GM21576 (cell line): ENCODE measurements around the gene LHX5.
"Not testable (repeated sequence)": the region's sequence is repeated elsewhere in the genome, so short reads cannot be mapped to it uniquely, and the experiment has no call there.

Source experiments
- ATAC-seq: cut with Tn5 transposase; IDR thresholded peaks from one replicate; pipeline ENCODE4 v1.9.1; 2021; ENCODE audit warnings: mild to moderate bottlenecking, moderate library complexity; ENCODE audit not compliant: unreplicated experiment

LHX5 gene

DNA sequence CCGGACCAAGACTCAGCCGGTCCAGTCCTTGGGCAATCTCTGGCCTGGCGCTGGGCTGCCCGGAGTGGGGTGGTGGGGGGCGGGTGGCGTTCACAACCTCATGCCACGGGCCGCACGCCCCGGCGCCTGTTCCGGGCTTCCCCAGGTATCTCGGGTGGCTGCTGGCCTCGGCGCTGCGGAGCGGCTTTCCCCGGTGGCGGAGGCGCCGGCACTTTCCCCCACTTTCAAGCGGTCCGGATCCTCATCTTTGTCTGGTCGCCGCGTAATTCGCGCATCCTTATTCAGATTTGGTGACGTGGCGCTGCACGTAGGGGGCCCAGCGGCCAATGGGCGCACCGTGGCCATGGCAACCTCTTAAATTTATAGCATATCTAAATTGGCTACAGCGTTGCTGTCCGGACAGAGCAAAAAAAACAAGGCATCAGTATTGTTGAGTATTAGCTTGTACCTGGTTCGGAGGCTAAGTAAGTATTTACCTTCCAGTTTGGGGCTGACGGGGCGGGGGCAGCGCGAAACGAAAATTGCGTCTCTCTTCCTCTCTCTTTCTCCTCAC is at the start of gene LHX5:
Gene LHX5 (minus strand): TSS at position 253 of the 553 bp plus-strand sequence. CDS start 373 bp downstream, outside the sequence.
- no peak for ATAC-seq

DNA sequence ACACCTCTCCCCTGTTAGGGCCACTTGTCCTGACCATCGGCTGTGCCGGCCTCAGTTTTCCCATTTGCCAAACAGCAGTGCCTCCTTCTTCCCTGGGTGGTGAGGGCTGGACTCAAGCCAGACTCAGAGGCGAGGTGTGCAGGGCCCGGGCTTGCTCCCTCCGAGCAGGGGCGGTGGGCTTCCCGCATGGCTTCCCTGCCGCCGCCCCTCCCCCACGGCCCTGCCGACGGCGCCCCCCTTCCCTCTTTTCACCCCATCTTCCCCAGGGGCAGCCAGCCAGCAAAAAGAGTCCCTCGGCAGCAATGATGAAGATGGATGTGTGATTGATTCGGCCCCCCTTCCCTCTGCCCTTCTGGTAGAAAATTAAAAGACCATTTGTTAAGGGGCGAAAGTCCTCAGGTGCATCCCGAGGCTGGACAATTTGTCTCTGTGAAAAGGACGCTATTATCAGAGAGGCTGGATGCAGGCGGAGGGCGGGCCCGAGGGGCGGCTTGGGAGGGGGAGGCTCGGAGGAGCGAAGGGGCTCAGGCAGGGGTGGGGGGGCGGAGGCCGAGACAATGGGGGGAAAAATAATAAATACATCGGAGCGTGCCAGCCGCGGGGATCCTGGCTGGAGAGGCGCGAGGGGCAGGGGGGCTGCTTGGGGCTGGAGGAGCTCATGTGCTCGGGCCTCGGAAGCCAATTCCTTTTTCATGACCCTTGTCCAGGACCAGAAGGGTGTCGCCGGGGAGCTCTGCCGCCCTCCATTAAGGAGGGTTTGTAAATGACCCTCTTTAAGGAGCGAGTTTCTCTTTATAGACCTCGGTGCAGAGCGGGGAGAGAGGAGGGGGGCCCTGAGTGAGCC is 48.0 kb upstream of the LHX5 start:
- no peak for ATAC-seq

DNA sequence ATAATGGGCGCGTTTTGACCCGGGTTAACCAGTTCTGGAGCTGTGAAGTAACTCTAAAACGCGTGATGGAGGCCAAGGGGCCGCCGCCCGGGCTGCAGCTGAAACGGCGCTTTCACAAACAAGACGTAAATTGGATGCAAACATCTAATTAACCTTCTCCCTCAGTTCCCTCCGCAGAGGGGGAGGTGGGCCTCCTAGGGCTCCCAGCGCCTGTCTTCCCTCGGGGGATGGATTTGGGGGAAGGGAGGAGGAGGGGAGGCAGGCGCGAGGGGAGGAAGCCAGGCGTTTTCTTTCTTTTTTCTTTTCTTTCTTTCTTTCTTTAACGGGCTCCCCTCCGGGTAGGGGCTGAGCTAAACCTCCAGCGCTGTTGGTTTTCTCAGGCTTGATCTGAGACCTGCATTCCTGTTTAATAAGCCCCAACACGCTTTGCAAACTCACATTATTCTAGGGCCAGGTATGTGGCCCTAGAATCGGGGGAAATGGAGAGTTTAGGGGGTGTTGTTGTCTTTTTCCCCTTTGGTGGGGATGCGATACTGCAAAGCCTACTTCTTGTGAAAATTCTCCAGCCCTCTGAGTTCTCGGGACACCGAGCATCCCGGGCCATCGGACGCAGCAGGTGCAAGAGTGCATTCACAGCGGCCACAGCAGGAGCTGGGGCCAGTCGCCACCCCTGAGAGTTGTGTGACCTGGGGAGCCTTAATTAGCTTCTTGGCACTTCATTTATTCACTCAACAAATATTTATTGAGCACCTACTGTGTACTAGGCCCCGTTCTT is 43.6 kb upstream of the LHX5 start:
- ATAC-seq: no peak

DNA sequence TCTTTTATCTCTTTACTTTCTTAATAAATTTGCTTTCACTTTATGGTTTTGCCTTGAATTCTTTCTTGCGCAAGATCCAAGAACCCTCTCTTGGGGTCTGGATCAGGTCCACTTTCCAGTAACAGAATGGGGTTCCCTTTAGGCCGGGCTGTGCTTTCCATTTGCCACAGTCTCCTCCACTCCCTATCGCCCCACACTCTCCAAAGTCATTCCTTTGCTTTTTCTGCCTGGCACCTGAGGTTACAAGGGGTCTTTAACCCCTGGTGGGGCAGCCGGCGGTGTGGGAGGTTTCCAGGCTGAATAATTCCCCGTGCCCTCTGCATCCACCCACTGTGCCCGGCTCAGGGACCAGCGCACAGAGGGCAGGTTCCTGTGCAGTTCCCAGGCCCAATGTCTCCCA is 42.9 kb upstream of the LHX5 start:
- ATAC-seq: no peak

DNA sequence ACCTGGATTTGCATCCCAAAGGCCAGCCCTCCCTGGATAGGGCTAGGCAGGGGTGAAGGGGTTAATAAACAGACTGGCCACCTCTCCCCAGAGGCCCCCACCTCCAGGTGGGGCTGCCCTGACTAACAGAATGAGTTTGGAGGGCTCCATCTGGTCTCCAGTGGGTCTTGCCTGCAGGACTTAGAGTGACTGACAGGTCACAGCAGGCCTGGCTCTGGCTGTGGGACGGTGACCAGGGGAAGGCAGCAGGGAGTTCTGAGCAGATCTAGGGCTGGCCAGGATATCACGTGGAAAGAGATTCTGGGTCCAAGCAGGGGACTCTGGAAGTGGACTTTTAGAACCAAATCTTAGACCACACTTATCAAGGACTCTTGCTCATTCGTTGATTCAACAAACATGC is 40.9 kb upstream of the LHX5 start:
- ATAC-seq: no peak

DNA sequence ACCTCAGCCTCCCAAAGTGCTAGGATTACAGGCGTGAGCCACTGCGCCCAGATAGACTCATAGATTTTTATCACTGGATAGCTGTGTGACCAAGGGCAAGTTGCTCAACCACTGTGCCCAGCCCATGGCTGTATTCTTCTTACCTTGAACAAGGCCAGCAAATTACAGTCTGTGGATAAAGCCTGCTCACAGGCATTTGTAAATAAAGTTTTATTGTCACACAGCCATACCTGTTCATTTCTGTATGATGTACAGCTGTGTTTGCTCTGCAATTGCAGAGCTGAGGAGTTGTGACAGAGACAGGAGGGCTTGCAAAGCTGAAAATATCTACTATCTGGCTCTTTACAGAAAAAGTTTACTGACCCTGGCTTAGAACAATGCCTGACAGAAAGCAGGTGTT is 35.2 kb upstream of the LHX5 start:
- ATAC-seq: no peak

DNA sequence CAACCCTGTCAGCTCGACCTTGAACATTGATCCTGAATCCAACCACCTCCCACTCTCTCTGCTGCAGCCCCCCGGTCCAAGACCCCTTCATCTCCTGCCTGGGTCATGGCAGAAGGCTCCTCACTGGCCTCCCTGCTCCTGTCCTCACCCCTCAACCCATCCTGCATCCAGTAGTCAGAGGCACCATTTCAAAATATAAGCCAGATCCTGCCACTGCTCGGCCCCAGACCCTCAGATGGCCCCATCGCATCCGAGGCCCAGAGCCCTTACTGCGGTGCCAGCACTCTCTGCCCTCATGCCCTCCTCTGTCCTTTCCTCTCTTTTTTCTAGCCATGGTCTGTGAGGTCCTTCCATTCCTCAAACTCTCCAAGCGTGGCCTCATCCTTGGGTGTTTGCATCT is 34.3 kb upstream of the LHX5 start:
- ATAC-seq: no peak

DNA sequence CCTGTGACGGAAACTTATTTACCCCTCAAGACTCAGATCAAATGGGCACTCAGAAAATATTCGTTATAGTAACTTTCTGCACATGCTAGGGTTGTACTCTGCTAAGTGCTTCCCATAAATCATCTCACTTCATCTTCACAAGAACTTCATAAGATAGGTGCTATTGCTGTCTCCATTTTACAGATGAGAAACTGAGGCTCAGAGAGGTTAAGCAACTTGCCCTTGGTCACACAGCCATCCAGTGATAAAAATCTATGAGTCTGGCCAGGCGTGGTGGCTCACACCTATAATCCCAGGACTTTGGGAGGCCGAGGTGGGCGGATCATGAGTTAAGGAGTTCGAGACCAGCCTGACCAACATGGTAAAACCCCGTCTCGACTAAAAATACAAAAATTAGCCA is 33.2 kb upstream of the LHX5 start:
- ATAC-seq: no peak

DNA sequence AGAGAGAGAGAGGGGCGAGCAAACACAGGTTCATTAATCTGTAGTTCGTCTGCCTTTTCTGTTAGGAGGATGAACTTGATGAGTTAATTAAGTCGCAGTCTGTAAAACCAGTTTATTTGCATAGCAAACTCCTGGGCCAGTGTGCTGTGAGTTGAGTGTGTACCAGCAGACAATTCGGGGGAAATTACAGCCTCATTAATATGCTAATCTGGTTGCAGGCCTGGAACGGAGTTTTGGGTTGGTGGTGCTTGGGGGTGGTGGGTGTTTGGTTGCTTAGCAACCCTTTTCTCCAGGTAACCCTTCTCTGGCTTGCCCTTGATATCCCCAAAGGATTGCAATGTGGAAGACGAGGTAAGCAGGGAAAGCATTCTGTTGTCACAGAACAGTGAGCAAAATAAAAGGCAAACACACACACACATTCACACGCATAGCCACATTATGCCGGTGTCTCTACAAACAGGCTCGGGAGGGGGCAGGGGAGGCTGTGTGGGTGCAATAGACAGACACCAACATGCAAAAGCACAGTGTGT is 29.2 kb upstream of the LHX5 start:
- no peak for ATAC-seq

DNA sequence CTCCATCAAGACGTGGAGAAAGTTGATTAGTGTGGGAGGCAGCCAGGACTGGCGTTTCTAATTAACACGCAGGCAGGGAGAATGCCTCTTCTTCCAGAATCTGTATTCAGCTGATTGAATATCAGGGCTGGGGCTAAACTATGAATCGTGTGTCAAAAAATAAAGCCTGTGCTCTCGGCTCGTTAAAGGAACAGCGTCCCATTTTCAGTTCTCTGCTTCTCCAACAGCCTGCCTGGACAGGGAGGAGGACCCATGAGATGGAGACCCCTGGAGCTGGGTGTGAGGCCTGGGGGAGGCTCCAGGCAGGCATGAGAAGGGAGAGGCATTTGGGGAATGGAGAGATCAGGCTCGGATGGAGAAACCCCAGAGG is 28.6 kb upstream of the LHX5 start:
- no peak for ATAC-seq

DNA sequence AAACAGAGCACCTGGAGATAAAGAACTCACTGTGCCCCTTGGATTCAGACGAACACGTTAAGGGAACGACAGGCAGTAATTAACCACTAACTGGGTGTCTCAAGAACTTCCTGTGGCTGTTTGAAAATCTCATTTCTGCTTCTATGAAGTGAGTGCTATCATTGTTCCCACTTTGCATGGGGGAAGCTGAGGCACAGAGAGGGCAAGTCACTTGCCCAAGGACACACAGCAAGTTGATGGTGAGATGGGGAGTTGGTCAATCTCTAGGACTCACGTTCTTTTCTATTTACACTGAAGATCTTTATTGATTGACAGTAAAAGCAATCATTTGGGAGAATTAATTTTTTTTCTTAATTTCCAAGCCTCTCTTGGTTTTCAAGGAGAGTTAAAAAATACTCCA is 26.8 kb upstream of the LHX5 start:
- ATAC-seq: no peak

DNA sequence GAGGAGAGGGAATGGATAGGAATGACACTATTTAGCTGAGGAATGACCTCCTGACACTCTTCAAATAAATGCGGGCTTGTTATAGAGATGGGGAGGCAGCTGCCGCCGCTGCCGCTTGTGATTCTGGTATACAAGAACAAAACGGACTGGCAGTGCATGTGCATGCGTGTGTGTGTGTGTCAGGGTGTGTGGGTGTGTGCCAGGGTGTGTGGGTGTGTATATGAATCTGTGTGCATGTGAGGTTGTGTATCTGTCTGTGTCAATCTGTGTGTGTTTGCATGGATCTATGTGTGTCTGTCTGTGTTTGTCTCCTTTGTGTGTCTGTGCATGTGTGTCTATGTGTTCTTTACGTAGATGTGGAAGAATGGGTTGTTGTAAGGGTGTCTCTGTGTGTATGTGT is 26.0 kb upstream of the LHX5 start:
- no peak for ATAC-seq

DNA sequence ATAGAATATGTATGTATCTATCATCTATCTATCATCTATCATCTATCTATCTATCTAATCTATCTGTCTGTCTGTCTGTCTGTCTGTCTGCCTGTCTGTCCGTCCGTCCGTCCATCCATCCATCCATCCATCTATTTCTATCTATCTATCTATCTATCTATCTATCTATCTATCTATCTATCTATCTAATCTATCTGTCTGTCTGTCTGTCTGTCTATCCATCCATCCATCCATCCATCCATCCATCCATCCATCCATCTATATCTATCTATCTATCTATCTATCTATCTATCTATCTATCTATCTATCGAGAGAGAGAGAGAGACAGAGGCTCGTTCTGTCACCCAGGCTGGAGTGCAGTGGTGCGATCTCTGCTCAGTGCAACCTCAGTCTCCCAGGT is 24.3 kb upstream of the LHX5 start:
- not testable (repeated sequence) for ATAC-seq

DNA sequence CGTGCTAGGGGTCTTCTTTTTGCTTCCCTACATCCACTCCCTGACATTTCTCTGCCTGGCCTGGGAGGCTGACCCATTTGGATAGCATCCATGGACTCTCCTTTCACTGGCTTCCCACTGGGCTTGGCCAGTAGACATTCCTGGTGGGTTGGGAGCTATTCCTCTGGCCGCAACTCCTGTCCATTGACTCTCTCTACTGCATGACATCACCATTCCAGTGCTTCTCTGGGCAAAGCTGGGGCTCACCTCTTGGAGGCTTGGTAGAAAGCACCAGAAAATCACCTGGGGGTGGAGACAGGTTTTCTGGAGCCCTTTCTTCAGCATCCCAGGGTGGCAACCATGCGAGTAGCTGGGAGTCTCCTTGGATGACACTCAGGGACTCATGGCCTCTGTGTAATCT is 16.7 kb upstream of the LHX5 start:
- ATAC-seq: no peak

DNA sequence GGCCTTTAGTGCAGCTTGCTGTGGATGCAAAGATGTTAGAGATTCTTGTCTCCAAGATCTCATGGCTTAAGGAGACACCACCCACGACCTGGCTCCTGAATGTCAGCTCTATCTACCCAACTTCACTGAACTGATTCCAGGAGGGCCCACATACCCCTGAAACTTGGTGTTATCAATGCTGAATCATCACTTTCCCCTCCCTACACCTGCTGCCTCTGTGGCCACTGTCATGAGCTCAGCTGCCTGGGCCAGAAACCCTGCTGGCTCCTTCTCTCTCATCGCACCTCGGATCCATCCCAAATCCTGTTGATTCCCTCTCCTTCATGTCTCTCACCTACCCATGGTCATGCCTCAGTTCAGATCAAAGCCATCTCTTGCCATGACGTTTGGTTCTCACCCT is 15.1 kb upstream of the LHX5 start:
- ATAC-seq: no peak

DNA sequence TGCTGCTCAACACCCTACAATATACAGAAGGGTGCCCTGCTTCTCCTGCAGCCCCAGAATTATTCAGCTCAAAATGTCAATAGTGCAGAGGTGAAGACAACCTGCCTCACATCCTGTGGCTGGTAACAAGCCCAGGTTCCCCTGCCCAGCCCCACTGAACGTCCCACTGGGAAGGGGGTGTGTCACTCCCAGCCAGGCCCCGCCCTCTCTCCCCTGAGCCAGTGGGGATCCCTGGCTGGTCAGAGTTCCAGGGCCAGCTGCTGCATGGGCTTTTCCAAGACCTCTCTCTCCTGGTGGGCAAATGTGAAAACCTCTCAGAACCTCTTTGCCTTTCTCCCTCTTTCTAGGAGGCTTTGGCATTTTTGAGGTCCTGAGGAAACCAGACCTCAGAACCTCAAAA is 13.7 kb upstream of the LHX5 start:
- no peak for ATAC-seq

DNA sequence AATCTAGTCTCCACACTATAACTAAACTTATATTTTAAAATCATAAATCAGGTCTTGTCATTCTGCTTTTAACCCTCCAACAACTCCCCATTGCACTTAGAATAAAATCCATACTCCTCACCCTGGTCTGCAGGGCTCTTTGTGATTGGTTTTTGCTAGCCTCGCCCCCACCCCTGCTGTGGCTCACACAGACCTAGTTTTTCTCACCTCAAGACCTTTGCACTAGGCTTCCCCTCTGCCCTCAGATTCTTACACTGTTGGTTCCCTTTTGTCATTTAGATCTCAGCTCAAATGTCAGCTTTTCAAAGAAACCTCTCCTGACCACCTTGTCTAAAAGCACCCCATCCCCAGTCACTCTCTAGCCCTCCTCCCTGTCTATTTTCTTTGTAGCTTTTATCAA is 10.7 kb upstream of the LHX5 start:
- no peak for ATAC-seq

DNA sequence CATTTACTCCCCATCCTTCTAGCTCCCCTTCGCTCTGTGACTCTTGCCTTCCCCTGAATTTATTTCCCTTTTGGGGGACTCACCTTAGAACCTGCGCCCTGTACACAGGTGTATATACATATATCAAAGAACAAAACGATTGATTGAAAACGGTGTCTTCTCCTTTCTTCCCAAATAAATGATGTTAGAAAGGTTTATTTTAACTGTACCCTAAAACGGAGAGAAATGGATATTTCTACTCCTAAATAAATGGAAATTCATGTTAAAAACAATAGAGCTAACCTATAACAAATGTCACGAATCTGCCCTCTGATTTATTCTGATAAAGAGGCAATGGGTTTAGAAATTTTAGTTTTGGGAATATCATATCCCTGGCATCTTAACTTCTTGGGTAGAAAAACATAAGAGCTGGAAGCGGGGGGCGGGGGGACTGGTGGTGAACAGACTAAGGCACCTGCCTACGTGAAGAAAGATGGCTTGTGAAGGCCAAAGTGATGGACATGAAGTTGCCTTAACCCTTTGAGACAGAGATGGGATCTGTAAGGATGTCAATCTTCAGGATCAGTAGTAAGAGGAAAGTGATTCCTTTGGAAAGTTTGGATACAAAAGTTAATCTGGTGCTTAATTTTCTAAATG is 8.8 kb upstream of the LHX5 start:
- ATAC-seq: no peak

DNA sequence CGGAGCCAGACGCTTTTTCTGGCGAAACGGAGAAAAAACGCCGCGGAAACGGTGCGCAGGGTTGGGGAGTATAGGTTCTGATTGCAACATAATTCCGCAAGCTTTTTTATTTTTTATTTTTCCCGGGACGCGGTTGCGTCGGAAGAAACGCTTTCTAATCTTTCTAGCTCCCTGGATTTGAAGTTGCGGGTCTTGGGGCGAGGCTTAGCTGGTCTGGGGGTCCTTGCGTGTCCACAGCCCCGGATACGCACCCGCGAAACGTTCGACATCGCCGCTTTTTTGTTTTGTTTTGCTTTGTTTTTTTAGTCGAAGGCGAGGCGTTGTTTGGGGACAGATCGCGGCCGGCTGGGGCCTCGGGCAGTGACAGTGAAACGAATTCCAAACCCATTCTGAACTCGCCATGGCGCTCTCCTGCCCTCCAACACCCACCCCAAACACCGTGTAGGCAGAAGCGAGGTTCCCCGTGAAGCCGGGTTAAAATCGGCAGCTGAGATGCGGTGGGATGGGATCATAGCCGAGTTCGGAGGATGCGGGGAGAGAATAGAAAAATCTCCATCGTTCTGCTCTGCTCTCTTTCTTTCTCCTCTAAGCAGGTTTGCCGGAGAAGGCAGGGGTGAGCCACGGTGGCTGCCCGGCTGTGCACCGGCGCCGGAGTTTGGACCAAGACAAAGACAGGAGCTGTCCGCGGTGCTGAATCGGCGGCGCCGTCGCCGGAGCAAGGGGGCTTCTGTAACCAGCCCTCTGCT is 8.1 kb upstream of the LHX5 start:
- ATAC-seq: no peak

DNA sequence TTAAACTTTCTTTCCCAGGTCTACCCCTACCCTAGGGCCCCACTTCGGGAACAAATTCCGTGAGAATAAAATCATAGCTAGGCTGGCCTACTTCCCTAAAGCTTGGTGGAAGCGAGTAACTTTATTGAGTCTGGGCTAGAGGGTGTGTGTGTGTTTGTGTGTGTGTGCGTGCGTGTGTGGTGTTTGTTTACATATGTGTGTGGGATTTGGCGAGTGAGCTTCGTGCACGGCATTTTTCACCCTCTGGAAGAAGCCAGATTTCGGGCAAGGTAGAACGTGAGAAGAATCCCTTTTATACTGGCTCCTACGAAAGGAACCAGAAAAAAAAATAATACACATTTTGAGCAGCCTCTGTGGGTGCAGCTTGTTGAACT is 7.5 kb upstream of the LHX5 start:
- no peak for ATAC-seq
